NCI-H524 (cell line): Measurements from ENCODE around the gene USH1G.
A peak's percentile ranks its signal among the peaks of the same experiment; 100 is the strongest.

Experiments
- DNase-seq, 2 experiments: peaks; one replicate each; lab custom pipeline; 2025; lab: John Stamatoyannopoulos, UW

Gene USH1G

DNA sequence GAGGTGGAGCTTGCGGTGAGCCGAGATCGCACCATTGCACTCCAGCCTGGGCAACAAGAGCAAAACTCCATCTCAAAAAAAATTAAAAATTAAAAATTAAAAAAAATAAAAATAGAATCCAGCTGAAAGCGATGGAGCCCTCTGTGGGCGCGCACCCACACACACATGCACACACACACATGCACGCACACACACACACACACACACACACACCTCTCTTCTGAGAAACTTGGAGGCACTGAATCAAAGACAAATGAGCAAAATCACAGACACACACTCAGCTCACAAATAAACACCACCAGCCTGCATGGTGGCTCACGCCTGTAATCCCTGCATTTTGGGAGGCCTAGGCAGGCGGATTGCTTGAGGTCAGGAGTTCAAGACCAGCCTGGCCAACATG, 20.0 kb downstream of the USH1G start:
- no peak for DNase-seq

DNA sequence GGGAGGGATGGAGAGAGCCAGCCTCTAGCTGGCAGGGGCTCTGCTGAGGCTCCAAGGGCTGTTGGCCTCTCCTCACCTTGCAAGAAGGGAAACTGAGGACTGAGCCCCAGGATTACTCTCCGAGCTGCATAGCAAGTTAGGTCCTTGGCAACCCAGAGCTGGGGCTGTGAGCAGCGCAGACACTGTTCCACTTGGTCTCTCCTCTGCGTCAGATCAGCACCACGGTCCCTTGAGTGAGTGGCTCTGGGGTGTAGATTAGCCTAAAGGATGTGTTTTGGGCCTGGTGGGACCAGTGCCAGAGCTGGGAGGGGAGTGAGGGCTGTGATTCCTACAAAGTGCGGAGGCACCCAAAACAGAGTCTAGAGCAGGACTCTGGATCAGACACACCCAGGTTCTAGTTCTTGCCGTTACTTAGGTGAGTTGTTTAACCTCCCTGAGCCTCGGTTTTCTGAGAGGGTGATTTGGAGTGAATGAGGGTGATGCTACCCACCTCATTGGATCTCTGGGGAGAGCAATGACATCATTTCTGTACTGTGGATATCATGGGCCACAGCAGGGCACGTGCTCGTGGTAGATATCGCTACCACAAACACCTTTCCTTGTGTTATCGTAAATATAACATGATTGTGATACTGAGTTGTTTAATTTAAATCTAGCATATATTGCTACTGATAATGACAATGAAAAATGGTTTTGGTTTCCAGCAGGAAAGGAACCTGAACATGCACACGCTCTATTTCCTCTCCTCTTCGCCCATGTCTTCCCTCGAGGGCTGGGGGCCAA, 21.5 kb downstream of the USH1G start:
- DNase-seq = no peak

DNA sequence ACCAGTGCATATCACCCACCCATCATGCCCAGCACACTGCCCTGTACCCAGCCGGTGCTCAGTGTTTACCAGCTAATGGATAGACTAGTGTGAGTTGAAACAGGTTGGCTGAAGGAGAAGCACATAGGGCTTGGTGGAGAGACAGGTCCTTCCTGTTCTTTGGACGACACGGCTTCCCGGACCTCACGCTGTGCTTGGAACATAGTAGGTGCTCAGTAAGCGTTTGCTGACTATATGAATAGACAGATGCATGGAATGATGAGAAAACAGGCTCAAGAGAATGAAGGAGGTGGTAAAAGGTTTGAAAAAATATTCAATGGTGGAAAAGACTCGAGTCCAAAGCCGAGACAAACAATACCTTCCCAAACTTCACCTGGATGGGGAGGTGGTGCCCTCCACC, 22.8 kb downstream of the USH1G start:
- DNase-seq = no peak

DNA sequence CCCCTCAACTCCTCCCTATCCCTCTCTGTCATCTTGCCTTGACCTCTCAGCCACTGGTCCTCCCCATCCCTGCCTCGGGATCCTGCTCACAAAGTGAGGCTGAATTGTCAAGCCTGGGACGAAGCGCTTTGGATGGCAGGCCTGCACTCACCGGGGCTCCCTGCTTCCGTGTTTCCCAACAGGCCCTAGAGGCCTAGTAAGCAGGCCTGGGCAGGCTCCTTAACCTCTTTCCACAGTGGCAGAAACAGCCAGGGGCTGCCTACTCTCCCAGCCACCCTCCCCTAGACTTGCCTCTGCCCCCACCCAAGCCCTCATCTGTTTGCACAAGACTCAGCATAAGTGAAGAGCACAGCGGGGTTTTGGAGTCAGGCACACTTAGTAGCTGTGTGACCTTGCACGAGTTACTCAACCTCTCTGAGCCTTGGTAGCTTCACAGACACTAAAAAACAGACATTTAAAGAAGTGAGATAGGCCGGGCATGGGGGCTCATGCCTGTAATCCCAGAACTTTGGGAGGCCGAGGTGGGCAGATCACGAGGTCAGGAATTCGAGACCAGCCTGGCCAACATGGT, 24.6 kb downstream of the USH1G start:
- DNase-seq = no peak

- DNase-seq = peak in 1 of 2 experiments; percentile 29
Measured at GRCh38 chr17:74893936-74894671, 29.0 kb downstream of the USH1G start.

DNA sequence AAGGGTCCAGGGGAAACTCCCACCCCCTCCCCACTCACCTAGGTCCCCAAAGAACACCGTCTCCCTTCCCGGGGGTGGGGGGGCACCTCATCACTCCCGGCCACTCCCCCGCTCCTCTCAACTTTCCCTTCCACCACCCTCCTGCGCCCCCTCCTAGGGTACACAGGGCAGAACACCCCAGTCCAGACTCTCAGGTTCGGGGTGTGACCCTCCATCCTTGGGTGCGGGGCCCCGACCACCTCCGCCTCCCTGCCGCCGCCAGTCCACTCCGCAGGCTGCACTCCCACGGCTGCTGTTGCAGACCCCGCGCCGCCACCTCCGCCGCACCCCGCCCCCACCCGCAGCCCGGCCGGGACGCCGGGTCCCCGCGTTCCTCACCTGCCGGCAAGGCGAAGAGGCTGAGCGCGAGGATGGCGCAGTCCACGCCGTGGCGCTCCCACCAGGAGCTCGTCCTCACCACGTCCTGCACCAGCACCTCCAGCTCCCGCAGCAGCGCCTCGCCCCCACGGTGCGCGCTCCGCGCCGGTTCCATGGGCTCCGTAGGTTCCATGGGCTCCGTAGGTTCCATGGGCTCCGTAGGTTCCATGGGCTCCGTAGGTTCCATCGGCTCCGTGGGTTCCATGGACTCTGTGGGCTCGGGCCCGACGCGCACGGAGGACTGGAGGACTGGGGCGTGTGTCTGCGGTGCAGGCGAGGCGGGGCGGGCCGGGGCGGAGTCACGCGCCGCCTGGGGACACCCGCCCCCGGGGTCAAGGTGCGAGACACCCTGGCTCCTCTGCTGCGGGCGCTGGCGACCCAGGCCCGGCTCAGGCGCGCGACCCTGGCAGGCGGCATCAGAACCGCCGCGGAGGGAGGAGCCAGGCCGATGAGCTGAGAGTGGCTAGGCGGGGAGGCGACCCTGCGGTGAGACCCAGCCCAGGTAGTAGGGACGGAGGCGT, 29.8 kb downstream of the USH1G start, which contains the start of gene FADS6:
TSS of gene FADS6 (minus strand) at position 660 of the 938 bp plus-strand sequence. CDS start at position 622, 38 bp downstream.
- DNase-seq = no peak

DNA sequence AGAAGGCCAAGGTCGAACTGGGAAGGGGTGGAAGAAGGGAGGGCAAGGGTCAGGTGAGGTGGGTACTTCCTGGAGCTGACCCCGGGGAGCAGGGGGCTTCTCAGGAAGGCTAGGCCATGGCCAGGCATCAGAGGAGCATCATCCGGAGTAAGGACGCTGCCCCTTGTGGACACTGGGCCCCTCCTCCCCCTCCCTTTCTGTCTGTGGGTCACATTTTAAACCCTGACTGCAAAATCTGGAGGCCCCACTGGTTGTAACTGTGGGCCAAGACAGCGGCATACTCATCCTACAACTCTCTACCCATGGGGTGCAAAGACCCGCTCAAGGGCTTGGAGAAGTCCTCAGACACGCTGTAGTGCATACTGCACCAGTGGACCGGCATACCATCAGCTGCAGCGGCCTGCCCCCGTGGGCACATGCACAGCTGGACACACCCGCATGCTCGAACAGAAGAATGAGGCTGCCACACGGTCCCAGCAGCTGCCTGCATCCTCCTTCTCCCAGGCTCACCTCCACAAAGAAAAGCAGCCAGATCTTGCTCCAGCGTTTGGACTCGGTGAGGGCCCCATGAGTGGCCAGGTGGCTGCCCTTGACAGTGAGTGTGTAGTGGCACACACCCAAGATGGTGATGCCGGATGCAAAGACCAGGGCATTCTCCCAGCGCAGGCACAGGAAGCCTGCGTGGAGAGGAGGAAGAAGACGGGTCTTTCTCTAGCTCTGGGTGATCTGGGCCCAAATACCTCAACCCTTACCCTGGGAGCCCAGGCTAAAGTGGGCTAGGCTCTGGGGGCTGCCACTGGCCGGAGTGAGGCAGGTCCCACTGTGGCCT, 30.8 kb downstream of the USH1G start:
- DNase-seq = peak in 1 of 2 experiments; percentile 59

DNA sequence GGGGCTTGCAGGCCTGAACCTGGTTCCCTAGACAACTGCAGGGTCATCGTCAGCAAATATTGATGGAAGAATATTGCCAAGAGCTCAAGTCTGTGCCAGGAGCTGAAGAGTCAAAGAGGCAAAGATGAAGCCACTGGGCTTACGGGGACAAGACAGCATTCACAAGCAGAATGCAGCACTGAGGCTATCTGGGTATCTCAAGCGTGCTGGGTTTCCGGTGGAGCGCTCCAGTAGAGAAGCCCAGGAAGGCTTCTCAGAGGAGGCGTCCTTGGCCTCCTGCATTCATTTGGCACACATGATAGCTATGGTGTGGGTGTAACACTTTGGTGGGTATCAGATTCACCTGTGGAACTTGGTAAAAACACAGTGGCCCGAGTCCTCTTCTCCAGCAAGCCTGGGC, 32.5 kb downstream of the USH1G start:
- DNase-seq = no peak

- DNase-seq = peak in 1 of 2 experiments; percentile 51
Measured at GRCh38 chr17:74888469-74888868, 34.6 kb downstream of the USH1G start.

DNA sequence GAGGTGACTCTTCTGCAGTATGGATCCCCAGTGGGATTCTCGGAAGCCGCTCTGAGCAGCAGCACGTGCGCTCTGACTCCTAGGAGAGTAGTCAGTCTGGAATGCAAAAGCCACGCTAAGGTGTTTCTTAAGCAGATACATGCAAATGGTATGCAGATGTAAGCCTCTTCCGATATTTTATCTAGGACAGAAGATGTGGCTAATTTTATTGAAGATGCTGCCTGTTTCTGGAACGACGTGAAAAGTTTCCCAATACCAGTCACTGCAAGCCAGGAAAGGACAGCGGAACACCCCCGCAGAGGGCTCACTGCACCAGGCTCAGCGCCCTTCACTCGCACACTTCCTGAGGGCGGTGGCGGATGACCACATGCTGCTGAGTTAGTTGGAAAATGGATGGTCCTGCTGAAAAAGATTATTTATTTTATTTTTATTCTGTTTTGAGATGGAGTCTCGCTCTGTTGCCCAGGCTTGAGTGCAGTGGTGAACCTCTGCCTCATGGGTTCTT, 39.8 kb downstream of the USH1G start:
- no peak for DNase-seq

- DNase-seq = no peak
Measured at GRCh38 chr17:74882517-74883240, 40.4 kb downstream of the USH1G start.

DNA sequence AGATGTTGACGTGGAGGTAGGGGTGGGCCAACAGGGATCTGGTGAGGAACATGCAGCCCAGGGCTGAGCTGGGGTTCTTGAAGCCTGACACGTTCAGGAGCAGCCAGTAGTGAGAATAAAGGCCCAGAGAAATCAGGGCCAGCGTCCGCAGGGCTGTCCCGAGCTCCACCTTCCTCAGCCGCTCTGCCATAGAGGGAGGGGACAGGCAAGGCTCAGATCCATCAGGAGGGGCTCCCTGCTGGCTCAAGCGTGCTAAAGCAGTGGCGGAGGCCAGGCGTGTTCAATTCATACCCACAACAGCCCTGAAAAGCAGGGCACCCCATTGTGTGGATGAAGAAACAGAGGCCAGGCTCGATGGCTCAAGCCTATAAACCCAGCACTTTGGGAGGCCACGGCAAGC, 42.0 kb downstream of the USH1G start:
- DNase-seq = no peak

DNA sequence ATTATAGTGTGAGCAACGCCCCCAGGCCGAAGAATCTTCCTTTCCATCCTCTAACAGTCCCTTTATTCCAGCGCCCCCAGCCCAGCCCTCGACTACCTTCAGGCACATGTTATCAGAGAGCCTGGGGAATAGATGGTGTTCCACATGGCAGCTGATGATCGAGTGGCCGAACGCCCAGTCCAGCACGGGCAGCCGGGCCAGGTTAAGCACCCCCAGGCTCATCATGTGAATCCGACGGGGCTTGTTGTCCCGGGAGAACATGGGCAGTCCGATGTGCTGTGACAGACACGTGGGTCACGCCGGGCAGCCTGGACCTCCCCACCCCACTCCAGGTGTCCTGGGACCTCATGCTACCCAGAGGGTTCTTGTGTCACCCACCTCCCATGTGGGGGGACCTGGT, 43.7 kb downstream of the USH1G start:
- DNase-seq = no peak

- no peak for DNase-seq
Measured at GRCh38 chr17:74878658-74879057, 44.4 kb downstream of the USH1G start.

GRCh38 chr17:74877592-74878548, 45.2 kb downstream of the USH1G start:
- DNase-seq = no peak

- no peak for DNase-seq
Measured at GRCh38 chr17:74875977-74876593, 47.0 kb downstream of the USH1G start.

DNA sequence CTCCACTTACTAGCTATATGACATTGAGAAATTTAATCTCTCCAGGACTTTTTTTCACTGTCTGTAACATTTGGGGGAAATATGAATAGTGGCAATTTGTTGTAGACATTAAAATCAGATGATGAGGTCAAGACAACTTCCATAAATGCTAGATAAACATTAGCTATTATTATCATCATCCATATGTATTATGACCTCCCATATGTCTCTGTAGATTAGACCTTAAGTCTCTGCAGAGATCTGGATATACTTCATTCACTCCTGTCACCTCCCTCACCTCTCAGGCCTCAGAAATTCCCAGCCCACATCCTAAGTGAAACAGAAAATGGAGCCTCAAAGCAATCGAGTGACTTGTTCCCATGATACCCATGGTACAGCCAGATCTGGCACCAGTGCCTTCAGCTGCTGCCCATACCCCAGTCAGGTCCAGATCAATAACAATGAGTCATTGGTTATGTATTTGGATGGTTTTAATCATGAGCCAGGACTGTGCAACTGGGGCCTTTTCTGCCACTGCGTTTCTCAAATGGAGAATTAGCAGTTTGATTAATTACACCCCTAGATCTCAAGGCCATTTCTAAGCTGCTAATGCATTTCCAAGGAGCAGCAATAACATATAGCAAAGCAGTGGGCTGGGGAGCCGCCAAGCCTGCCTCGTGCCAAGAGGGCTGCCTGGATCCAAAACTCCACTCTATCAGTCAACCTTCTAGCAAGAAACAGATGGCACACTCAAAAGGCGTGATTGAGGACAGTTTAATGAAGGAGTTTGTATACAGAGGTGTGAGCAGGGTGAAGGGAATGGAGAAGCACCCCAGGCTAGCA, 47.7 kb downstream of the USH1G start:
- DNase-seq = peak; percentile 68 to 78
